Spleen (tissue), 7 donors: ENCODE data around the gene POLRMT.

Source experiments
- POLR2A ChIP-seq, 3 donors: fragments of 450-650 bp; IDR thresholded peaks; one replicate each; pipeline ENCODE4 v1.5.1; 2017; ENCODE audit warnings: antibody characterized with exemption in 3 of 3, mild to moderate bottlenecking in 1 of 3
- POLR2AphosphoS5 ChIP-seq, 3 donors: sonication (generic); formaldehyde crosslinking; IDR thresholded peaks; one replicate each; pipeline ENCODE4 v1.5.1; 2017; ENCODE audit warnings: antibody characterized with exemption in 3 of 3
- TF ChIP-seq, protein P1 (sequence below), 11 experiments: fragments of 200-600 bp in 7 of 11; fragments of 450-650 bp in 4 of 11; sonication (generic) in 4 of 11; IDR thresholded peaks in 8 of 11; conservative IDR thresholded peaks in 3 of 11; 1 replicate in 7 of 11; 2 replicates in 4 of 11; pipeline versions ENCODE4 v1.4.0 to v1.8.0; 2016 to 2021; ENCODE audit warnings: antibody characterized with exemption in 11 of 11, inconsistent platforms in 4 of 11, mild to moderate bottlenecking in 1 of 11
- donor health status: DM: no; HTN: no; CAD: no; lungs with moderate emphysema.
- donor health status: DM: no; HTN: no; CAD: no.
- donor health status: DM: no; HTN: no; CAD: no.

DNA sequence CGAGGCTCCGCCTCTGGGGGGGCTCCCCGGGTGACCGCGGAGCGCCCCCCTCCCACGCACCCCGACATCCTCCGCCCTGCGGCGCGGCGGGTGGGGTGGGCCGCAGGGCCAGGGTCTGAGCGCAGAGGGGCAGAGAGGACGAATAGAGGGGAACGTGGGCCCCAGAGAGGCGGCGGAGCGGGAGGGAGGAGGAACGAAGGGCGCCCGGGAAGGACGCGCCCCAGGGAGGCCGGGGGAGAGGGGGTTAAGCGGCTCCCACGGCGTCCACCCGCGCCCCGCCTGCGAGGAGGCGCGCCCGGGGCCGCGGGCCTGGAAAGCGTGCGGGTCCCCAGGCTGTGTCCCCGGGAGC, 42.6 kb downstream of the POLRMT start:
- TF ChIP-seq POLR2AphosphoS5 (IDR thresholded peaks at IDR 0.05): no peak
- no peak for TF ChIP-seq POLR2A (IDR thresholded peaks at IDR 0.05)
- TF ChIP-seq, protein P1, sequence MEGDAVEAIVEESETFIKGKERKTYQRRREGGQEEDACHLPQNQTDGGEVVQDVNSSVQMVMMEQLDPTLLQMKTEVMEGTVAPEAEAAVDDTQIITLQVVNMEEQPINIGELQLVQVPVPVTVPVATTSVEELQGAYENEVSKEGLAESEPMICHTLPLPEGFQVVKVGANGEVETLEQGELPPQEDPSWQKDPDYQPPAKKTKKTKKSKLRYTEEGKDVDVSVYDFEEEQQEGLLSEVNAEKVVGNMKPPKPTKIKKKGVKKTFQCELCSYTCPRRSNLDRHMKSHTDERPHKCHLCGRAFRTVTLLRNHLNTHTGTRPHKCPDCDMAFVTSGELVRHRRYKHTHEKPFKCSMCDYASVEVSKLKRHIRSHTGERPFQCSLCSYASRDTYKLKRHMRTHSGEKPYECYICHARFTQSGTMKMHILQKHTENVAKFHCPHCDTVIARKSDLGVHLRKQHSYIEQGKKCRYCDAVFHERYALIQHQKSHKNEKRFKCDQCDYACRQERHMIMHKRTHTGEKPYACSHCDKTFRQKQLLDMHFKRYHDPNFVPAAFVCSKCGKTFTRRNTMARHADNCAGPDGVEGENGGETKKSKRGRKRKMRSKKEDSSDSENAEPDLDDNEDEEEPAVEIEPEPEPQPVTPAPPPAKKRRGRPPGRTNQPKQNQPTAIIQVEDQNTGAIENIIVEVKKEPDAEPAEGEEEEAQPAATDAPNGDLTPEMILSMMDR (IDR thresholded peaks at IDR 0.05 in 8 of 11, conservative IDR thresholded peaks at IDR 0.05 in 3 of 11): no peak
